ENCODE measurements around the gene EPS15.

The EPS15 gene

DNA sequence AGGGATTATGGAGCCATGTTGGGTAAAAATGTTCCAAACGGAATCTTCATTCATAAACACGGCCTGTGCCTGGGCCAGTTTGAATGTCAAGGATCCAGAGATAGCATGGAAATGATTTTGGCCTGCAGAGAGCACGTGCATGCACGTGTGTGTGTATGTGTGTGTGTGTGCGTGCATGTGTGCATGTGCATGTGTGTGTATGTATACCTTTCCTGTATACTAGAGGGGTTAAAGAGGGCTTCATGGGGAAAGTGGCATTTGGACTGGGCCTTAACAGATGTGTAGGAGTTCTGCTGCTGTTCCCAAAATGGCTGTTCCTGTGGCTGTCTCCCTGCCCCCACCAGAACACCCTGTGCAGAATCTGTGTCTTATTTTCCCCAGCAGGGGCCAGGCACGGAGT lies 210.4 kb downstream of the EPS15 start:
- Mint-ChIP-seq H3K36me3 (ENCODE audit: low read depth) (no peaks in the 10 kb centered on the region), H3K27me3 (no peaks in the 10 kb centered on the region), H3K4me3 (no peak overlapping the region), H3K27ac (no peak overlapping the region), H3K9me3 (no peaks in the 10 kb centered on the region), H3K4me1 (ENCODE audit: low read depth) (peaks cover 11% of the 10 kb centered on the region)
- no peak for DNase-seq

DNA sequence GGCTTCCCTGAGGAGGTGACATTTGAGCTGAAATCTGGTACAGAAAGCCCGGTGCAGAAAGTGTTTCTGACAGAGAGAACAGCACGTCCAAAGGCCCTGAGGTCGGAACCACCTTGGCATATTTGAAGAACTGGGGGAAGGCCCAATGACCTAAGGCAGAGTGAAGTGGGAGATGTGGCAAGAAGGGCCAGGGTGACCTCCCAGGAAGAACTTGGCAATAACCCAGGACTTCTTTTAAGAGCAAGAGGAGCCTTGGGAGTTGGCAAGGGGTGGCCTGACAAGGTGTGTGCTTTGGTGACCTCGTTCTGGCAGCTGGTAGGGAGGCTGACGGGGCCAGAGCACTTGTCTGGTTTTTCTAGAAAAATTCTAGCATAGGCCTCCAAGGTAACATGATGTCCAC lies 212.1 kb downstream of the EPS15 start:
- H3K27ac Mint-ChIP-seq, result no peak overlapping the region
- no peaks in the 10 kb centered on the region for H3K36me3 Mint-ChIP-seq (ENCODE audit: low read depth)
- H3K4me1 Mint-ChIP-seq (ENCODE audit: low read depth), result peaks cover 12% of the 10 kb centered on the region
- no peak for DNase-seq
- no peak overlapping the region for H3K4me3 Mint-ChIP-seq
- H3K27me3 Mint-ChIP-seq, result no peaks in the 10 kb centered on the region
- H3K9me3 Mint-ChIP-seq, result no peaks in the 10 kb centered on the region

- Mint-ChIP-seq H3K36me3 (ENCODE audit: low read depth) (no peaks in the 10 kb centered on the region), H3K9me3 (no peaks in the 10 kb centered on the region), H3K27me3 (no peaks in the 10 kb centered on the region), H3K4me1 (ENCODE audit: low read depth) (peaks cover 18% of the 10 kb centered on the region), H3K27ac (no peak overlapping the region), H3K4me3 (no peak overlapping the region)
- DNase-seq, result no peak
Observed at GRCh38 chr1:51305371-51305823, 213.7 kb downstream of the EPS15 start.

DNA sequence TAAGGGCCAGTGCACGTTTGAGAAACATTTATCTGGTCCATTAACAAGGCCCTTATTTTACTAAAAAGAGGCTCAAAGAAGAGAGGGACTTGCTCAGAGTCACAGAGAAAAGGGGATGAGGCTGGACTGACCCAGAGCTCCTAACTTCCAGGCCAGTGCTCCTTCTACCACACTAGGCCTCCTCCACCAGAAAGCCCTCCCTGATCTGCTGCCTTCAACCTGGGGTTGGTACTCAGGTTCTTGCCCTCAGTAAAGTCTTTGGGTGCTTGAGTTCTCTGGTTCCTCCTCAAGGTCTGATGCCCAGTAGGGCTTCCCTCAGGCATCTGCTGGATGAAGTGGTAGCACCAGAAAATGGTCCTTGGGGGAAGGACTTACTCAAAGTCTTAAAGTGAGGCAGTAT lies 214.7 kb downstream of the EPS15 start:
- DNase-seq, result no peak
- no peaks in the 10 kb centered on the region for H3K36me3 Mint-ChIP-seq (ENCODE audit: low read depth)
- H3K4me1 Mint-ChIP-seq (ENCODE audit: low read depth), result peaks cover 18% of the 10 kb centered on the region
- no peak overlapping the region for H3K4me3 Mint-ChIP-seq
- no peaks in the 10 kb centered on the region for H3K9me3 Mint-ChIP-seq
- H3K27ac Mint-ChIP-seq, result peak overlapping the region; percentile 85
- H3K27me3 Mint-ChIP-seq, result no peaks in the 10 kb centered on the region
